MM.1S (cell line): Measurements from ENCODE around the gene ARHGEF1.

Experiments used
- EZH2 ChIP-seq: fragments of 300-600 bp; sonication (generic); optimal IDR thresholded peaks from 2 replicates; pipeline ENCODE3; 2017; ENCODE audit warnings: low read depth, mild to moderate bottlenecking, antibody characterized with exemption, low read length, mixed read lengths
- EZH2phosphoT487 ChIP-seq: fragments of 300-600 bp; sonication (generic); IDR thresholded peaks from 2 replicates; pipeline ENCODE4 v1.6.1; 2018; ENCODE audit warnings: antibody characterized with exemption, low read length
- TF ChIP-seq, protein P1 (sequence below): fragments of 300-600 bp; sonication (generic); IDR thresholded peaks from 2 replicates; pipeline ENCODE4 v1.5.1; 2016; ENCODE audit warnings: antibody characterized with exemption, low read length, mixed read lengths

DNA sequence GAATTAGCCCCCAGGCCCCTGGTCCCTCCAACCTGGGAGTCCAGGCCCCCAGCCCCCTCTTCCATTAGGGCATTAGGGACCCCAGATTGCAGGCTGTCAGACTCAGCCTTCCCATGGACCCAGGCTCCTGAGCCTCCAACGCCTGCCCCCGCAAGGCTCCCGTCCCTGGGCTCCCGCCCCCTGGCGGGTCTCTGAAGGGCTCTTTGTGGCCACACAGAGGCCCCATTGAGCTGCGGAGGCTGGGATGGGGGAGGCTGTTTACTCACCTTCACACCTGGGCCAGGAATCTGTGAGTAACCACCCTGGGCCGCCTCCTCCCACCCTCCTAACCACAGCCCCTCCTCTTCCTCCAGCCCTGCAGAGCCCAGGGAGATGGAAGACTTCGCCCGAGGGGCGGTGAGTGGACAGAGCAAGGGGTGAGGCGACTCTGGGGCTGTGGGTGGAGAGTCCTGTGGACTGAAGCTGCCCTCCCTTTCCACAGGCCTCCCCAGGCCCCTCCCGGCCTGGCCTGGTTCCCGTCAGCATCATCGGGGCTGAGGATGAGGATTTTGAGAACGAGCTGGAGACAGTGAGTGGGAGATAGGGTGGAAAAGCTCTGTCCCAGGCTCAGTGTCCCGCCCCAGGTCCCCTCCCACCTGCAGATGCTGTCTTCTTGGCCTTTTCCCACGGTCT, 4.9 kb downstream of the ARHGEF1 start:
- TF ChIP-seq, protein P1, sequence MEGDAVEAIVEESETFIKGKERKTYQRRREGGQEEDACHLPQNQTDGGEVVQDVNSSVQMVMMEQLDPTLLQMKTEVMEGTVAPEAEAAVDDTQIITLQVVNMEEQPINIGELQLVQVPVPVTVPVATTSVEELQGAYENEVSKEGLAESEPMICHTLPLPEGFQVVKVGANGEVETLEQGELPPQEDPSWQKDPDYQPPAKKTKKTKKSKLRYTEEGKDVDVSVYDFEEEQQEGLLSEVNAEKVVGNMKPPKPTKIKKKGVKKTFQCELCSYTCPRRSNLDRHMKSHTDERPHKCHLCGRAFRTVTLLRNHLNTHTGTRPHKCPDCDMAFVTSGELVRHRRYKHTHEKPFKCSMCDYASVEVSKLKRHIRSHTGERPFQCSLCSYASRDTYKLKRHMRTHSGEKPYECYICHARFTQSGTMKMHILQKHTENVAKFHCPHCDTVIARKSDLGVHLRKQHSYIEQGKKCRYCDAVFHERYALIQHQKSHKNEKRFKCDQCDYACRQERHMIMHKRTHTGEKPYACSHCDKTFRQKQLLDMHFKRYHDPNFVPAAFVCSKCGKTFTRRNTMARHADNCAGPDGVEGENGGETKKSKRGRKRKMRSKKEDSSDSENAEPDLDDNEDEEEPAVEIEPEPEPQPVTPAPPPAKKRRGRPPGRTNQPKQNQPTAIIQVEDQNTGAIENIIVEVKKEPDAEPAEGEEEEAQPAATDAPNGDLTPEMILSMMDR, result no peak
- TF ChIP-seq EZH2phosphoT487 (no peak), EZH2 (no peak)
